ENCODE measurements around the gene TNFRSF6B.

Gene TNFRSF6B

DNA sequence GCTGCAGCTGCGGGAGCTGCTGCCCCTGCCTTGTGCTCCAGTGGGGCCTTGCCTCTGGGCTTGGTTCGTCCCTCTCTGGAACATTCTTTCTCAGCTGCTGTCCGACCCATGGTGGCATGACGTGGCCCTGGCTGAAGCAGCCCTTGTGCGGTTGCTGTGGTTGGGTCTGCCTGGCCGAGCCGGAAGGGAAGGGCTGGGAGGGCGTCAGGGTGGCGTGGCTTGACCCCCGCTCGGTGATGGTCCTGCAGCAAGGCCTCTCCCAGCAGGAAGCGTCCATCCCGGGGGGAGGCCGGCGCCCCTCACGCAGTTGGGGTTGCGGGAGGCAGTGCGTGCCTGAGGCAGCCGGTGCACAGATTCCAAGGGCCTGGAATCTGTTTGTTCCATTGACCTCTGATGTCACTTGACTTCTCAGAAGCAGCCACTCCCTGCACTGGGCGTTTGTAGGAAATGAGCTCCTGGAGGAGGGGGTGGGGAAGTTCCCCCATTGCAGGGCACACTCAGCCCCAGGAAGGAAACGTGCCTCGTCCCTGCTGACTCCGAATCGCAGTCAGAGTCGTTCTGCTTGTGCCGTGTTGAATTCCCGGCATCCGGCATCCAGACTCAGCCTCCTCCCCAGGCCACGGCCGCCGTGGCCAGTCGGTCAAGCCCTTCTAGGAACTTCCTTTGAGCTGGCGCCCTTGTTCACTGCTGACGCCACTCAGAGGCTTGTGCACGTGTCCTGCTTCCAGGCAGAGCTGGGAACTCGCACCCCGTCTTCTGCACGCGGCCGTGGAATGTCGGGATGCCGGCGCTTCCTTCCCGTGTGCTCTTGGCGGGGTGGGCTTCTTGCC is 9.7 kb upstream of the TNFRSF6B start:
- peak; percentile 76 for DNase-seq

DNA sequence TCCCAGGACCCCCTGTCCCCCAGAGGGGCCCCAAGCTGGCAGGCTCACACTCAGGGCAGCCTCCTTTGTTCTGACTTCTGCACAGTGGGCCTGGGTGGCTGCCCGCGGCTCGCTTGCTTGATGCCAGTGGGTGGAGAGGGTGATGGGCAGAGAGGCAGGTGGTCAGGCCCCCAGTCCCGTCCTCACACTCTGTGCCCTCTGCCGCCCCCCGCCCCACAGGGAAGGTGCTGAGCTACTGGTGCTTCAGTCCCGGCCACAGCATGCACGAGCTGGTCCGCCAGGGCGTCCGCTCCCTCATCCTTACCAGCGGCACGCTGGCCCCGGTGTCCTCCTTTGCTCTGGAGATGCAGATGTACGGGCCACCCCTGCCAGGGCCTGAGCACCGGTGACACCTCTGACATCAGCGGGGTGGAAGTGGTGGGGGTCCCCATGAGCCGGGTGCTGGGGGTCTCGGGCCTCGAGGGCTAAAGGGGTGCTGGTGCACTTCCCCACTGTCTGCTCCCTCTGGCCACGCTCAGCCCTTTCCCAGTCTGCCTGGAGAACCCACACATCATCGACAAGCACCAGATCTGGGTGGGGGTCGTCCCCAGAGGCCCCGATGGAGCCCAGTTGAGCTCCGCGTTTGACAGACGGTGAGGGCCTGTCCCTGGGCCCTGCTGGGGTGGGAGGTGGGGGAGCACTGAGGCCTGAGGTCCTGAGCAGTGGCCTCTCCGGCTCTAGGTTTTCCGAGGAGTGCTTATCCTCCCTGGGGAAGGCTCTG is 8.9 kb upstream of the TNFRSF6B start:
- no peak for DNase-seq

DNA sequence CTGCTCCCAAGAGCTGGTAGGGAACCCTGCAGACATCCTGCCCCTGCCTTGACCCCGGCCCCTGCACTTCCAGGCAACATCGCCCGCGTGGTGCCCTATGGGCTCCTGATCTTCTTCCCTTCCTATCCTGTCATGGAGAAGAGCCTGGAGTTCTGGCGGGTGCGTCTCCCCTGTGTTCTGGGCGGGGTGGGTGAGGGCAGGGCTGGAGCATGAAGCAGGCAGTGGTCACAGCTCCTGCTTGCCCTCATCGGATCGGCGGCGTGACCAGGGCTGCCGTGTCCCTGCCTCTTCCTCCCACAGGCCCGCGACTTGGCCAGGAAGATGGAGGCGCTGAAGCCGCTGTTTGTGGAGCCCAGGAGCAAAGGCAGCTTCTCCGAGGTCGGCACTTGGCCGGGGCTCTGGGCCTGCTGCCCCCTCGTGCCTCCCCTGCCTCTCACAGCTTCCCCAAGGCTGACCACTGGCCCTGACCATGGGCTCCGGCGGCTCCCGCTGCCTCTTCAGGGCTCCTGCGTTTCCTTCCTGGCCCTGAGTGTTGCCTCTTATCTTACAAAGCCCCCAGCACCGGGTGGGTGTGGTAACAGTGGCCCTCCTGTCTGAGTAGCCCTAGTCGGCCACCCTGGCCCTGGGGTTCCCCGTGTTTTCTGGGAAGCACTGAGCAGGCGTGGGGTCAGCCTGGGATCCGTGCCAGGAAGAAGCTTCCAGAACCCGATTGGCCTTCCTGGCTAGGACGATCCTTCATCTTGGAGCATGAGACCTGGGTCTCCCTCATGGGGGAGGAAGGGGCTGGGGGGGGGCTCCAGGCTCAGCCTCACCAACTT is 8.0 kb upstream of the TNFRSF6B start:
- no peak for DNase-seq

DNA sequence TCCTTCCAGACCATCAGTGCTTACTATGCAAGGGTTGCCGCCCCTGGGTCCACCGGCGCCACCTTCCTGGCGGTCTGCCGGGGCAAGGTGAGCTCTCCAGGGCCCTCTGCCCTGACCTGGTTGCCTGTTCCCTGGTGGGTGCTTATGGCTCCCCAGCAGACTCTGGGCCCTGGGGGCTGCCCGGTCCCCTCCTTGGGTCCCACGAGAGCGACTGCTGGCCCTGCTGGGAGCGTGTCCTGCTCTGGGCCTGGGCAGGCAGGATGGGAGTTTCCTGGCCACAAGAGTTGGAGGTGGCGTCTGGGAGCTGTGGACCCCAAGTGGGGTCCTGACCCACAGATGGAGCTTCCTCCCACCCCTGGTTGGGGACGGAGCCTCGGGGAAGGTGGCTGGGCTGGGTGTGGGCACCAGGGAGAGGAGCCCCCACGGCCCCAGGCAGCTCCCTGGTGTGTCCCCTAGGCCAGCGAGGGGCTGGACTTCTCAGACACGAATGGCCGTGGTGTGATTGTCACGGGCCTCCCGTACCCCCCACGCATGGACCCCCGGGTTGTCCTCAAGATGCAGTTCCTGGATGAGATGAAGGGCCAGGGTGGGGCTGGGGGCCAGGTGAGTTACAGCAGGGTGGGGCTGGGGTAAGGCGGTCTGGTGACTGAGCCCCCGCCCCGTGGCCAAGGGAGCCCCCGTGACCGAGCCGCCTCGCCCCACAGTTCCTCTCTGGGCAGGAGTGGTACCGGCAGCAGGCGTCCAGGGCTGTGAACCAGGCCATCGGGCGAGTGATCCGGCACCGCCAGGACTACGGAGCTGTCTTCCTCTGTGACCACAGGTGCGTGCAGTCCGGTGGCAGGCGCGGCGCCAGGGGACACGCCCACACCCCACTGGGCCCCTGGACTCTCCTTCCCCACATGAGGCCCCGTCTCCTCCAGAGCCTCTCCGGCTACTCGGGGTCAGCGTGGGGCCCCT is 7.1 kb upstream of the TNFRSF6B start:
- no peak for DNase-seq

DNA sequence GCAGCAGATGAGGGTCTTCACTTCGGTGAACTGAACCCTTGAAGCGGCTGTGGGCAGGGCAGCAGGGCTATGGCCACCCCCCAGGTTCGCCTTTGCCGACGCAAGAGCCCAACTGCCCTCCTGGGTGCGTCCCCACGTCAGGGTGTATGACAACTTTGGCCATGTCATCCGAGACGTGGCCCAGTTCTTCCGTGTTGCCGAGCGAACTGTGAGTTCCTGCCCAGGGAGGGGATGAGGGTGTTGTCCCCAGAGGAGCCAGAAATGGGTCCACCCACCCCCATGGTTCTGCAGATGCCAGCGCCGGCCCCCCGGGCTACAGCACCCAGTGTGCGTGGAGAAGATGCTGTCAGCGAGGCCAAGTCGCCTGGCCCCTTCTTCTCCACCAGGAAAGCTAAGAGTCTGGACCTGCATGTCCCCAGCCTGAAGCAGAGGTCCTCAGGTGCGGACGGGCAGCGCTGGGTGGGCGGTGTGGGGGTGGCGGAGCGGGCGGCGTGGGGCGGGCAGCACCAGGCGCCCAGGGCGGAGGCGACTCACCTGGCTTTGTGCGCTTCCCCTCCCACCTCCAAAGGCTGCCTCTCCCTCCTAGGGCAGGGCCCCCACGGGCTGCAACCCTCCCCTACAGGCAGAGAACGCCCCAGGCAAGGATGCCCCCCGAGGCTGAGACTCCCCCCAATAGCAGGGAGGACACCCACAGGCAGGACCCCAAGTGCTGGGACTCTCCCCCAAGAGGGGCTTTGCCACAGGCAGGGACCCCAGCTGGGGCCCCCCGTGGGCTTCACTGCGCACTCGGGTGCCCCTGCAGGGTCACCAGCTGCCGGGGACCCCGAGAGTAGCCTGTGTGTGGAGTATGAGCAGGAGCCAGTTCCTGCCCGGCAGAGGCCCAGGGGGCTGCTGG is 6.2 kb upstream of the TNFRSF6B start:
- no peak for DNase-seq

DNA sequence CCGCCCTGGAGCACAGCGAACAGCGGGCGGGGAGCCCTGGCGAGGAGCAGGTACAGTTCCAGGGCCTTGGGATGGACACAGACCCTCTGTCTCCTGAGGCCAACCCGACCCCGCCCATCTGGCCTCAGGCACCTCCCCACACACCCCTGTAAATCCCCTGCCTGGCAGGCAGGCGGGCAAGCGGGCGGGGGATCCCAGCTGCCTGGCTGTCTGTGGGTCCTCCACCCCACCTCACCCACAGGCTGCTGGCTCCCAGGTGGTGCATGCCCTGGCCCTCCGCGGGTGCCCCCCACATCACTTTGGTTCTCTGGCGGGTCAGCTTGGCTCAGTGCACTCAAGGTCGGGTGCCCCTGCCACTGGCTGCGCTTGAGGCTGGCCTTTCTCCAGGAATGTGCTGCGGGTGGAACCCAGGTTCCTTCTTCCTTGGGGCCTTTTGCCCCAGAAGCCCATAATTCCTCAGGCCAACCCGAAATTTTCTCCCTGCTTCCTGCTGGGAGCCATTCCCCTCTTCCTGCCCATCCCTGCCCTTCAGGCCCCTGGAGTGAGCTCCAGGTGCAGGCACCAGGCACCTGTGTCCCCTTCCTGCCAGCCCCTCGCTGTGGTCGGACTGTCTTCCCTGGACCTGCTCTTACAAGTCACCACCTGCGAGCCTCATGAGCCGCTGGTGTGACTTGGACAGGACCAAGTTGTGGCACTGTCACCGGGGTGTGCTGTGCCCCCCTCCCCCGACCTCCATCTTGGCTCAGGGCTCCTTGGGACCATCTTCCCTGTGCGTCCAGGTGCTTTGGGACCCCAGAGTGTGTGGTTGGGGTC is 5.3 kb upstream of the TNFRSF6B start:
- DNase-seq, result no peak

DNA sequence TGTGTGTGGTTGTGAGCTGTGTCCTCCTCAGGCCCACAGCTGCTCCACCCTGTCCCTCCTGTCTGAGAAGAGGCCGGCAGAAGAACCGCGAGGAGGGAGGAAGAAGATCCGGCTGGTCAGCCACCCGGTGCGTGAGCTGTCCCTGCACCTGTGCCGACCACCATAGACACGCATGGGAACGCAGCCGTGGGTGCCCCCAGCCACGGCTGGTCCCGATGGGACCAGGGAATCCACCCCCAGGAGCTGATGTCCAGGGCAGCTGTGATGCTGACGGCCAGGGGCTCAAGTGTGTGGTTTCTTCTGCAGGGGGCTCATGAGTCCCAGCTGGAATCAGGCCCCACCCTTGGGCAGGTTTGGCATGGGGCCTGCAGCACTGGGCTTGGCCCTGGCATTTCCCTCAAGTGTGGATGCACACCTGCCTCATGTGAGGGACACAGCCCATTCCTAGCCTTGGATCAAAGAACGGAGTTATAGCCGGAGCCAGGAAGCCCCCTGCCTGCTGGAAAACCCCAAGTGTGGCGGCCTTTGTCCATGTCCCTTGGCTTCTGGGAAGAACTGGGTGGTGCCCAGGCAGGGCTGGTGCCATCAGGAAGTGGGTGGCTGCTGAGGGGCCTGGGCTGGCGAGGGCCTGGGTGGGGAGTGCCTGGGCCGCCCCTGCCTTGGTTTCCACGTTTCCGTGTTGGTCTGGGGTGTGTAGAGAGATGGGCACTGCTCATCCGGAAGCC is 4.6 kb upstream of the TNFRSF6B start:
- DNase-seq, result no peak

DNA sequence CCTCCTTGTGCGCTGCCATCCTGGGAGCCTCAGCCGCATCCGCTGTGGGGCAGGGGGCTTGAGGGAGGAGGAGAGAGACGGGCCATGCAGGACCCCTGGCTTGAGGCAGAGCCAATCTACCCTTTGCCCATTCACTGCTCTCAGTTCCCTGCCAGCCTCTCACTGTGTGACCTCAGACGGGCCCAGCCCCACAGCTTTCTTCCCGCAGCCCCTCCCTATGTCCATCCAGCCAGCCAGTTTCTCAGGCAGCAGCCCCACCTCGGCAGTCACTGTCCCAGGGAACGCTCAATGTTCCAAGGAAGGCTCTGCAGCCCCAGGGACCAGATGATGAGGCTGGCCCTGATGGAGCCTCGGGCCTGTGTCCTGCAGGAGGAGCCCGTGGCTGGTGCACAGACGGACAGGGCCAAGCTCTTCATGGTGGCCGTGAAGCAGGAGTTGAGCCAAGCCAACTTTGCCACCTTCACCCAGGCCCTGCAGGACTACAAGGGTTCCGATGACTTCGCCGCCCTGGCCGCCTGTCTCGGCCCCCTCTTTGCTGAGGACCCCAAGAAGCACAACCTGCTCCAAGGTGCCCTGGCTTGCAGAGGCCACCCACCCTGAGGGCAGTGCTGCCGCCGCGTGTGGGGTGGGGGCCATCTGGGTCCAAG is 3.9 kb upstream of the TNFRSF6B start:
- no peak for DNase-seq

DNA sequence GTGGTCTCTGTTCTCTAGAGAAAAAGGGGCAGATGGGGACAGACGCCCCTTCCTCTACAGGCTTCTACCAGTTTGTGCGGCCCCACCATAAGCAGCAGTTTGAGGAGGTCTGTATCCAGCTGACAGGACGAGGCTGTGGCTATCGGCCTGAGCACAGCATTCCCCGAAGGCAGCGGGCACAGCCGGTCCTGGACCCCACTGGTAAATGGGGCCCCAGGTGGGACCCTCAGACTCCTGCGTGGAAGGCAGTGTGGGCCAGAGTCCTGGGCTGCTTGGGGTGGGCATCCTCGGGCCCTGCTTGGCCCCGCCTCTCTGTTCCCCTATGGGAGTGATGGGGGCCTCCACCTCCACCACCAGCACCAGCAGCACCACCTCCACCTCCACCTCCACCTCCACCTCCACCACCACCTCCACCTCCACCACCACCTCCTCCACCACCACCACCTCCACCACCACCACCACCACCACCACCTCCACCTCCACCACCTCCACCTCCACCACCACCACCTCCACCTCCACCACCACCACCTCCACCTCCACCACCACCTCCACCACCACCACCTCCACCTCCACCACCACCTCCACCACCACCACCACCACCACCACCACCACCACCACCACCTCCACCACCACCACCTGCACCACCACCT is 3.2 kb upstream of the TNFRSF6B start:
- no peak for DNase-seq

DNA sequence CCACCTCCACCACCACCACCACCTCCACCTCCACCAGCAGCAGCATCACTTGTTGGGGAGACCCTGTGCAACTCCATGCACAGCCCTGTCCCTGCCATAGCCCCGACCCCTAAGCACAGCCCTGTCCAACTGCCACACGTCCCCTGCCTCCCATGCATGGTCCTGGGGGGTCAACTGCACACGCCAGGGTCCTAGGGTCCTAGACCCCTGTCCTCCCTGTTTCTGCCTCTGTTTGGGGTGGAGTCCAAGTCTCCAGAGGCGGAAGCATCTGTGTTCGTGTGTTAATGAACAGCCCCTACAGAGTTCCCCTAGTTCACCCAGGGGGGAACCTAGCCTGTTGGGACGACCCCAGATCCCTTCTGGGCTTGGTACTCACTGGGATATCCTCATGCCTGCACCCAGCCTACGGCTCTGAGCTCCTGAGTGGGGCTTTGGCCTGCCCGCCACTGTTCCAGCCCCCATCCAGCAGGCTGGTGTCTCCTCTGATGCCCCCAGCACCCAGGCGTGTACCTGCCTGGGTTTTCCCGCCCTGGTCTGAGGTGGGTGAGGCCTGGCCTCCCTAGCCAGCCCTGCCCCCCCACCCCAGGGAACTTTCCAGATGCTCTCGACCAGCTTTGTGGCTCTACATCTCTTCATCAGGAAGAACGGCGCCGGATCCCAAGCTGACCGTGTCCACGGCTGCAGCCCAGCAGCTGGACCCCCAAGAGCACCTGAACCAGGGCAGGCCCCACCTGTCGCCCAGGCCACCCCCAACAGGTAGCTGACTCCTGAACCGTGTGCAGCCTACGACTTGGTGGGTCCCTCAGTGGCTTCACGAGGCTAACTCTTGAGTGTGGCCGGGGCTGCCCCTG is 2.5 kb upstream of the TNFRSF6B start:
- no peak for DNase-seq

DNA sequence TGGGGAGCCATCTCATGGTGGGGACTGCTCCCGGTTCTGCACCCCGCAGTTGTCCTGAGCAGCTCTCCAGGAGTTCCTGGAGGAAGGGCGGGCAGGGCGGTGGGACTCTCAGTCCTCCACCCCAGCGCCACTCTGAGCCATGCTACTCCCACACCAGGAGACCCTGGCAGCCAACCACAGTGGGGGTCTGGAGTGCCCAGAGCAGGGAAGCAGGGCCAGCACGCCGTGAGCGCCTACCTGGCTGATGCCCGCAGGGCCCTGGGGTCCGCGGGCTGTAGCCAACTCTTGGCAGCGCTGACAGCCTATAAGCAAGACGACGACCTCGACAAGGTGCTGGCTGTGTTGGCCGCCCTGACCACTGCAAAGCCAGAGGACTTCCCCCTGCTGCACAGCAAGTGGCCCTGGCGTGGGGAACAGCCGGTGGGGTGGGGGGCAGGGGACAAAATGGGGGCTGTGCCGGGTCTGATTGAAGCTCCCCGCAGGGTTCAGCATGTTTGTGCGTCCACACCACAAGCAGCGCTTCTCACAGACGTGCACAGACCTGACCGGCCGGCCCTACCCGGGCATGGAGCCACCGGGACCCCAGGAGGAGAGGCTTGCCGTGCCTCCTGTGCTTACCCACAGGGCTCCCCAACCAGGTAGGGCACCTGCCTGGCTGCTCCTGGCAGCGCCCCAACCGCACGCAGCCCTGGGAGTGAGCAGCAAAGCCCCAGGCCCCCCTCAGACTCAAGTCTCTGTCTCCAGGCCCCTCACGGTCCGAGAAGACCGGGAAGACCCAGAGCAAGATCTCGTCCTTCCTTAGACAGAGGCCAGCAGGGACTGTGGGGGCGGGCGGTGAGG is 1.6 kb upstream of the TNFRSF6B start:
- no peak for DNase-seq

DNA sequence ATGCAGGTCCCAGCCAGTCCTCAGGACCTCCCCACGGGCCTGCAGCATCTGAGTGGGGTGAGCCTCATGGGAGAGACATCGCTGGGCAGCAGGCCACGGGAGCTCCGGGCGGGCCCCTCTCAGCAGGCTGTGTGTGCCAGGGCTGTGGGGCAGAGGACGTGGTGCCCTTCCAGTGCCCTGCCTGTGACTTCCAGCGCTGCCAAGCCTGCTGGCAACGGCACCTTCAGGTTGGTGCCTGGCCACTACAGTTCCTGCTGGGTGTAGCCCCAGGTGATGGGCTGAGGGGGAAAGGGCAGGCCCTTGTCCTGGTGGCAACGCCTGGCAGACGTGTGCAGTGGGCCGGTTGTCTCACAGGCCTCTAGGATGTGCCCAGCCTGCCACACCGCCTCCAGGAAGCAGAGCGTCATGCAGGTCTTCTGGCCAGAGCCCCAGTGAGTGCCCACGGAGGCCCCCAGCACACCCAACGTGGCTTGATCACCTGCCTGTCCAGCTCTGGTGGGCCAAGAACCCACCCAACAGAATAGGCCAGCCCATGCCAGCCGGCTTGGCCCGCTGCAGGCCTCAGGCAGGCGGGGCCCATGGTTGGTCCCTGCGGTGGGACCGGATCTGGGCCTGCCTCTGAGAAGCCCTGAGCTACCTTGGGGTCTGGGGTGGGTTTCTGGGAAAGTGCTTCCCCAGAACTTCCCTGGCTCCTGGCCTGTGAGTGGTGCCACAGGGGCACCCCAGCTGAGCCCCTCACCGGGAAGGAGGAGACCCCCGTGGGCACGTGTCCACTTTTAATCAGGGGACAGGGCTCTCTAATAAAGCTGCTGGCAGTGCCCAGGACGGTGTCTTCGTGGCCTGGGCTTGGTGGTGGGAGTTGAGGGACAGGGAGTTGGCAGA is 787 bp upstream of the TNFRSF6B start:
- no peak for DNase-seq

DNA sequence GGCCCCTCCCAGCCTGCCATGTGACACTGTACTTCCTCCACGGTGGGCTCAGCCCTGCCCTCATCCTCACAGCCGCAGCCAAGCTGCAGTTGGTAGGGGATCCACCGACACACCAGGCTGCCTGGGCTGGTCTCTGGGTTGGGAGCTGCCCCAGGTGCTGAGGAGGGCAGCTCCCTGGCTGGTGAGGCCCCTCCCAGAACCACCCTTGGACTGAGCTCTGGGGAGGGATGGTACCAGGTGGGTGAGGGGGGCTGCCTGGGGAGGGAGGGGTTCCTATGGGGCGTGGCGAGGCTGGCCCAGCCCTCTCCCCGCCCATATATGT is 185 bp upstream of the TNFRSF6B start:
- no peak for DNase-seq

DNA sequence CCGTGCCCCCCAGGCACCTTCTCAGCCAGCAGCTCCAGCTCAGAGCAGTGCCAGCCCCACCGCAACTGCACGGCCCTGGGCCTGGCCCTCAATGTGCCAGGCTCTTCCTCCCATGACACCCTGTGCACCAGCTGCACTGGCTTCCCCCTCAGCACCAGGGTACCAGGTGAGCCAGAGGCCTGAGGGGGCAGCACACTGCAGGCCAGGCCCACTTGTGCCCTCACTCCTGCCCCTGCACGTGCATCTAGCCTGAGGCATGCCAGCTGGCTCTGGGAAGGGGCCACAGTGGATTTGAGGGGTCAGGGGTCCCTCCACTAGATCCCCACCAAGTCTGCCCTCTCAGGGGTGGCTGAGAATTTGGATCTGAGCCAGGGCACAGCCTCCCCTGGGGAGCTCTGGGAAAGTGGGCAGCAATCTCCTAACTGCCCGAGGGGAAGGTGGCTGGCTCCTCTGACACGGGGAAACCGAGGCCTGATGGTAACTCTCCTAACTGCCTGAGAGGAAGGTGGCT is 960 bp downstream of the TNFRSF6B start:
- no peak for DNase-seq

DNA sequence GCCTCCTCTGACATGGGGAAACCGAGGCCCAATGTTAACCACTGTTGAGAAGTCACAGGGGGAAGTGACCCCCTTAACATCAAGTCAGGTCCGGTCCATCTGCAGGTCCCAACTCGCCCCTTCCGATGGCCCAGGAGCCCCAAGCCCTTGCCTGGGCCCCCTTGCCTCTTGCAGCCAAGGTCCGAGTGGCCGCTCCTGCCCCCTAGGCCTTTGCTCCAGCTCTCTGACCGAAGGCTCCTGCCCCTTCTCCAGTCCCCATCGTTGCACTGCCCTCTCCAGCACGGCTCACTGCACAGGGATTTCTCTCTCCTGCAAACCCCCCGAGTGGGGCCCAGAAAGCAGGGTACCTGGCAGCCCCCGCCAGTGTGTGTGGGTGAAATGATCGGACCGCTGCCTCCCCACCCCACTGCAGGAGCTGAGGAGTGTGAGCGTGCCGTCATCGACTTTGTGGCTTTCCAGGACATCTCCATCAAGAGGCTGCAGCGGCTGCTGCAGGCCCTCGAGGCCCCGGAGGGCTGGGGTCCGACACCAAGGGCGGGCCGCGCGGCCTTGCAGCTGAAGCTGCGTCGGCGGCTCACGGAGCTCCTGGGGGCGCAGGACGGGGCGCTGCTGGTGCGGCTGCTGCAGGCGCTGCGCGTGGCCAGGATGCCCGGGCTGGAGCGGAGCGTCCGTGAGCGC is 1.6 kb downstream of the TNFRSF6B start:
- no peak for DNase-seq
